ENCODE results near the gene SNX24. TPM values are rescaled to one million over a fixed set of nuclear protein-coding genes. Genes with fewer than 3 reads are reported as not detected.
A peak's percentile ranks its signal among the peaks of the same experiment; 100 is the strongest.

Gene SNX24
- total and polyA plus RNA-seq, 9 of the 15 experiments (the other 6 are each of a cell fraction or from before 2014, with no cell fraction given) = 5.3 to 10.1 (median 7.9) TPM

DNA sequence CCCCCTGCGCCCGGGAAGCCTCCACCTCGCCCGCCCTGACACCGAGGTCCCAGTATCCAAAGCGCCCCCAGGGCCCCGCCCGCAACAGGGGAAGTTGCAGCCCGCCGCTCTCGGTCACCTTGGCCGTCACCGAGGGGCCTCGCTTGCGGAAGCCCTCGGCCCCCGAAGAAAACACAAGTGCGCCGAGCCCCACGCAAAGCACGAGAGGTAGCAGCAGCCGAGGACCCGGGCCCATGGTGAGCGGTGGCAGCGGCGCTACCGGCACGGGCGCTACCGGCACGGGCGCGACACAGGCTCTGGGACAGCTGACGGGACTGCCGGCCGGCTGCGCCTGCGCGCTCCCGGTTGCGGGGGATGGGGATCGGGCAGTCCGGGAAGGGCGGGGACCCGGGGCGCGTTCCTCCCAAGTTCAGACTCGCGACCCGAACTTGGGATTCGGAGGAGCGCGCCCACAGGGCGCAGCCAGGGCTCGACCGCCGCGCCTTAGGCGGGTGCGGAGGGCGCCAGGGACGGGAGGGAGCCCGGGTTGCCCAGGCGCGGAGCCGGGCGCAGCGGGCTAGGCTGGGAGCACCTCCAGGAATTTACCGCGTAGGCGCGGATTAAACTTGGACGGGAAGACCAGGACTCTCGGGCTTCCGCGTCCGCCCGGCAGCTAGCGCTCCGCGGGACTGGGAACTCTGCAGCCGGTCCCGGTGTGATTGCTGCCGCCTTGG, 191.1 kb downstream of the SNX24 start, which contains the start of gene PPIC (continued):
- TF ChIP-seq, protein P1, sequence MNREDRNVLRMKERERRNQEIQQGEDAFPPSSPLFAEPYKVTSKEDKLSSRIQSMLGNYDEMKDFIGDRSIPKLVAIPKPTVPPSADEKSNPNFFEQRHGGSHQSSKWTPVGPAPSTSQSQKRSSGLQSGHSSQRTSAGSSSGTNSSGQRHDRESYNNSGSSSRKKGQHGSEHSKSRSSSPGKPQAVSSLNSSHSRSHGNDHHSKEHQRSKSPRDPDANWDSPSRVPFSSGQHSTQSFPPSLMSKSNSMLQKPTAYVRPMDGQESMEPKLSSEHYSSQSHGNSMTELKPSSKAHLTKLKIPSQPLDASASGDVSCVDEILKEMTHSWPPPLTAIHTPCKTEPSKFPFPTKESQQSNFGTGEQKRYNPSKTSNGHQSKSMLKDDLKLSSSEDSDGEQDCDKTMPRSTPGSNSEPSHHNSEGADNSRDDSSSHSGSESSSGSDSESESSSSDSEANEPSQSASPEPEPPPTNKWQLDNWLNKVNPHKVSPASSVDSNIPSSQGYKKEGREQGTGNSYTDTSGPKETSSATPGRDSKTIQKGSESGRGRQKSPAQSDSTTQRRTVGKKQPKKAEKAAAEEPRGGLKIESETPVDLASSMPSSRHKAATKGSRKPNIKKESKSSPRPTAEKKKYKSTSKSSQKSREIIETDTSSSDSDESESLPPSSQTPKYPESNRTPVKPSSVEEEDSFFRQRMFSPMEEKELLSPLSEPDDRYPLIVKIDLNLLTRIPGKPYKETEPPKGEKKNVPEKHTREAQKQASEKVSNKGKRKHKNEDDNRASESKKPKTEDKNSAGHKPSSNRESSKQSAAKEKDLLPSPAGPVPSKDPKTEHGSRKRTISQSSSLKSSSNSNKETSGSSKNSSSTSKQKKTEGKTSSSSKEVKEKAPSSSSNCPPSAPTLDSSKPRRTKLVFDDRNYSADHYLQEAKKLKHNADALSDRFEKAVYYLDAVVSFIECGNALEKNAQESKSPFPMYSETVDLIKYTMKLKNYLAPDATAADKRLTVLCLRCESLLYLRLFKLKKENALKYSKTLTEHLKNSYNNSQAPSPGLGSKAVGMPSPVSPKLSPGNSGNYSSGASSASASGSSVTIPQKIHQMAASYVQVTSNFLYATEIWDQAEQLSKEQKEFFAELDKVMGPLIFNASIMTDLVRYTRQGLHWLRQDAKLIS (CRISPR knock-in tag; IDR thresholded peaks at IDR 0.05) = 0 out of 2 replicates have a peak, but pooled peaks have one; percentile 62
- TF ChIP-seq COPS2 (conservative IDR thresholded peaks at IDR 0.05) (no peak), MAFG (tag; conservative IDR thresholded peaks at IDR 0.05) (no peak), HEY1 (CRISPR knock-in tag; IDR thresholded peaks at IDR 0.05; ENCODE audit: borderline replicate concordance) (no peak), SIN3B (IDR thresholded peaks at IDR 0.05; ENCODE audit: low read depth) (no peak)

GRCh38 chr5:123037104-123037418, 191.6 kb downstream of the SNX24 start:
- Histone ChIP-seq H3K9me3 (replicated peaks; ENCODE audit: control insufficient read depth, insufficient read depth, low read depth, low read length) (no peaks in the 10 kb centered on the region), H3K27me3 (ENCODE audit: control insufficient read depth in 2 of 2, insufficient read depth in 2 of 2, low read length in 2 of 2) (peaks cover 7 to 21% of the 10 kb centered on the region in 2 experiments; a peak in 4 of 5 replicates), H3K9ac (ENCODE audit: insufficient read depth in 1 of 2, low read depth in 2 of 2, low read length in 2 of 2) (peak overlapping the region in 1 of 2 experiments; percentile 79; a peak in 2 of 4 replicates), H3K4me2 (ENCODE audit: insufficient read depth, low read length) (peak overlapping the region; percentile 69), H3K4me3 (peak overlapping the region; percentile 55), H3K79me2 (ENCODE audit: control insufficient read depth, insufficient read depth, low read length) (no peaks in the 10 kb centered on the region), H3K27ac (ENCODE audit: extremely low read depth, low read depth, low read length) (no peak overlapping the region), H3K36me3 (ENCODE audit: control insufficient read depth, insufficient read depth, low read length) (no peaks in the 10 kb centered on the region), H4K20me1 (replicated peaks; ENCODE audit: control insufficient read depth, insufficient read depth, low read length) (no peaks in the 10 kb centered on the region), H3K9me1 (ENCODE audit: control insufficient read depth, insufficient read depth, low read length) (no peaks in the 10 kb centered on the region), H3K4me1 (replicated peaks in 1 of 2; ENCODE audit: control insufficient read depth in 2 of 2, insufficient read depth in 2 of 2, low read length in 2 of 2) (peaks cover 2 to 18% of the 10 kb centered on the region in 2 experiments; a peak in 2 of 5 replicates), H2AFZ (ENCODE audit: low read depth, low read length) (peak overlapping the region; percentile 81)
- FAIRE-seq (peak; percentile 40), DNase-seq (ENCODE audit: extremely low read depth in 1 of 4, low spot score in 3 of 4) (no peak), ATAC-seq (no peak)
- POLR2A ChIA-PET = no interaction called here
- BruUV-seq (replicated peaks) = no TSS peak
- CTCF ChIA-PET (ENCODE audit: low intra/inter-chr PET ratio) = no interaction called here
- intact Hi-C loops (cut with micrococcal nuclease) = loop anchor here (10.0 kb wide), 1 partner anchor 578 kb away; no protein-coding TSS in a partner anchor
- in situ Hi-C loops (cut with MboI) = no loop called here
- WGBS (ENCODE audit: insufficient coverage, low coverage, missing lambda C conversion rate) = 3% methylated on average over 10 of the region's 11 CpGs
- TF ChIP-seq, protein P2, sequence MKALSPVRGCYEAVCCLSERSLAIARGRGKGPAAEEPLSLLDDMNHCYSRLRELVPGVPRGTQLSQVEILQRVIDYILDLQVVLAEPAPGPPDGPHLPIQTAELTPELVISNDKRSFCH (CRISPR knock-in tag; IDR thresholded peaks at IDR 0.05) = no peak
- TF ChIP-seq, protein P2 (tag; IDR thresholded peaks at IDR 0.05) = no peak
- TF ChIP-seq CC2D1A (IDR thresholded peaks at IDR 0.05) (no peak), EP400 (IDR thresholded peaks at IDR 0.05) (no peak), PCBP2 (IDR thresholded peaks at IDR 0.05; ENCODE audit: low read depth, low read length, poor library complexity, severe bottlenecking) (no peak), ZNF79 (CRISPR knock-in tag; IDR thresholded peaks at IDR 0.05; ENCODE audit: low read depth) (no peak), MAFF (IDR thresholded peaks at IDR 0.05; ENCODE audit: low read length) (no peak), CBX8 (IDR thresholded peaks at IDR 0.05; ENCODE audit: borderline replicate concordance, extremely low read depth, low read depth, low read length, poor library complexity, severe bottlenecking) (no peak), TBL1XR1 (IDR thresholded peaks at IDR 0.05; ENCODE audit: low read length in 2 of 2) (no peak), RNF2 (IDR thresholded peaks at IDR 0.05) (0 out of 2 replicates have a peak, but pooled peaks have one; percentile 7), CREM (IDR thresholded peaks at IDR 0.05; ENCODE audit: low read depth) (no peak), HNRNPL (IDR thresholded peaks at IDR 0.05; ENCODE audit: low read depth, low read length) (no peak), TAF15 (IDR thresholded peaks at IDR 0.05; ENCODE audit: low read depth, low read length) (no peak)
